ENCODE data around the gene PHF20.
"Not testable (repeated sequence)": the region's sequence is repeated elsewhere in the genome, so short reads cannot be mapped to it uniquely, and the experiment has no call there.

PHF20 gene

DNA sequence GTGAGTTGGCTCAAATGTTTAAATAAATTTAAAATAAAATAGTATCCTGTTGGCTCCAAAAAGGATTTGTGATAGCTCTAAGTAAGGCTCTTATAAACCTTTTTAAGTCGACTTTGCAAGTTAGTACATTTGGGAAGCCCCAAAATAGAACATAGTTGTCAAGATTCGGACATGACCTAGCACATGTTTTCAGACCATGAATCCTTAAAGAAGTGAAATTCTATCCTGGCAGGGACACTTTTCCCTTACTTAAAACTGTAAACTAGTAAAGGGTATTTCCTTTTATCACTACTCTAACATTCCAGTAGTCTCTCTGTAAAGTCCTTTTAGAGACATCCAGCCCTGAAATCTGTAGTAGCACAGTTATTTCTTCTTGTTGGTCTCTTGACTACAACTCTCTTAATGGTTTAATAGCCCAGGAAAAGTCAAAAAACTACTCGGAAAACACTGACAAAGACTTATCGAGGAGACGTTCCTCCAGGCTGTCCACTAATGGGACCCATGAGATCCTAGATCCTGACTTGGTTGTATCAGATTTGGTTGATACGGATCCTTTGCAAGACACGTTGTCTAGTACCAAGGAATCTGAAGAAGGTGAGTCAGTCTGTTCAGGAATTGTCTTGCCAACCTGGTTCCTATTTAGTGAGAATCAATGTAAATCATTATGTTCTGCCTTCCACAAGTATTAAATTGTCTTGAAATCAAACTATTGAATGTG lies 98.9 kb downstream of the PHF20 start:
- peaks cover 21% of the 10 kb centered on the region for H3K36me3 ChIP-seq (ENCODE audit: insufficient read depth, insufficient read length, low read length)
- H3K9ac ChIP-seq (ENCODE audit: insufficient read length, low read depth) = no peak overlapping the region
- no peak for DNase-seq (ENCODE audit: low read depth, low spot score)
- no peak overlapping the region for H3K4me3 ChIP-seq (ENCODE audit: insufficient read length, low read depth)
- H3K9me3 ChIP-seq (ENCODE audit: insufficient read depth, low read length) = no peaks in the 10 kb centered on the region
- no peak for TF ChIP-seq ZNF274 (IDR thresholded peaks at IDR 0.05; ENCODE audit: low read depth, low read length)
- TF ChIP-seq SUZ12 (IDR thresholded peaks at IDR 0.05; ENCODE audit: extremely low read depth, insufficient read depth, insufficient read length) = no peak
- no peak for TF ChIP-seq YY1 (IDR thresholded peaks at IDR 0.05; ENCODE audit: insufficient read depth, insufficient read length)
- no peaks in the 10 kb centered on the region for H3K27me3 ChIP-seq (ENCODE audit: insufficient read depth, insufficient read length)
- no peaks in the 10 kb centered on the region for H3K4me1 ChIP-seq (ENCODE audit: insufficient read depth, insufficient read length)

DNA sequence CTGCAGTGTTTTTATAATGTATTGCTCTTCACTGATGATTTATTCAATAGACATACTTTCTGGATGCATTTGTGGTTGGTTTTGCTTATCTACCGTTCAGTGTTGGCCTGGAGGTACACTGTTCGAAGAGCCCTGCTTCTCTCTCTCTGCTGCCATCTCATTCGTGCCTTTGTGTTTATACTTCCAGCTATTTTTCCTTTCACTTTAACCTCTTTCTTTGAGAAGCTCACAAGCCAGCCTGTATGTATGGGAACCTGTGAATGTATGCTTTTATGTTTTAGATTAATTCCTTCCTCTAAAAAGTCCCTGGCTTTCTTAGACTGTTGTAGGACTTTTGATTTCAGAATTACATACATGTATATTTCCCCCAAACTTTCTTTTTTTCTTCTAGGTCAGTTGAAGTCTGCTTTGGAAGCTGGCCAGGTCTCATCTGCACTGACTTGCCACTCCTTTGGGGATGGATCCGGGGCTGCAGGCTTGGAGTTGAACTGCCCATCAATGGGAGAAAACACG lies 99.5 kb downstream of the PHF20 start:
- Histone ChIP-seq H3K27me3 (ENCODE audit: insufficient read depth, insufficient read length) (no peaks in the 10 kb centered on the region), H3K36me3 (ENCODE audit: insufficient read depth, insufficient read length, low read length) (peaks cover 21% of the 10 kb centered on the region), H3K9ac (ENCODE audit: insufficient read length, low read depth) (no peak overlapping the region), H3K4me1 (ENCODE audit: insufficient read depth, insufficient read length) (no peaks in the 10 kb centered on the region), H3K4me3 (ENCODE audit: insufficient read length, low read depth) (no peak overlapping the region), H3K9me3 (ENCODE audit: insufficient read depth, low read length) (no peaks in the 10 kb centered on the region)
- TF ChIP-seq SUZ12 (IDR thresholded peaks at IDR 0.05; ENCODE audit: extremely low read depth, insufficient read depth, insufficient read length) (no peak), ZNF274 (IDR thresholded peaks at IDR 0.05; ENCODE audit: low read depth, low read length) (no peak), YY1 (IDR thresholded peaks at IDR 0.05; ENCODE audit: insufficient read depth, insufficient read length) (no peak)
- DNase-seq (ENCODE audit: low read depth, low spot score) = no peak

DNA sequence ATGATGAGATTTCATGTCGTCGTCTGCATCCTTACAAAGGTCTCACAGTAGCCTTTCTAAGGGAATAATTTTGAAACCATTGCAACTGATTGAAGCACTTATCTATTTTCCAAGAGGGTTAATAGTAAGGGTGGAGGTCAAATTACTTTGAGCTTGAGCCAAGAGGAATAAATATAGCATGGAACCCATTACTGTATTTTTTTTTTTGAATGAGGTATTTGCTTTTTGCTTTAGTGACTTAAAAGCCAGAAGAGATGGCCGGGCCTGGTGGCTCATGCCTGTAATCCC lies 104.2 kb downstream of the PHF20 start:
- Histone ChIP-seq H3K9ac (ENCODE audit: insufficient read length, low read depth) (no peak overlapping the region), H3K4me3 (ENCODE audit: insufficient read length, low read depth) (no peak overlapping the region), H3K27me3 (ENCODE audit: insufficient read depth, insufficient read length) (no peaks in the 10 kb centered on the region), H3K9me3 (ENCODE audit: insufficient read depth, low read length) (no peaks in the 10 kb centered on the region), H3K4me1 (ENCODE audit: insufficient read depth, insufficient read length) (no peaks in the 10 kb centered on the region), H3K36me3 (ENCODE audit: insufficient read depth, insufficient read length, low read length) (peaks cover 13% of the 10 kb centered on the region)
- no peak for TF ChIP-seq ZNF274 (IDR thresholded peaks at IDR 0.05; ENCODE audit: low read depth, low read length)
- no peak for TF ChIP-seq SUZ12 (IDR thresholded peaks at IDR 0.05; ENCODE audit: extremely low read depth, insufficient read depth, insufficient read length)
- no peak for TF ChIP-seq YY1 (IDR thresholded peaks at IDR 0.05; ENCODE audit: insufficient read depth, insufficient read length)
- DNase-seq (ENCODE audit: low read depth, low spot score) = no peak

DNA sequence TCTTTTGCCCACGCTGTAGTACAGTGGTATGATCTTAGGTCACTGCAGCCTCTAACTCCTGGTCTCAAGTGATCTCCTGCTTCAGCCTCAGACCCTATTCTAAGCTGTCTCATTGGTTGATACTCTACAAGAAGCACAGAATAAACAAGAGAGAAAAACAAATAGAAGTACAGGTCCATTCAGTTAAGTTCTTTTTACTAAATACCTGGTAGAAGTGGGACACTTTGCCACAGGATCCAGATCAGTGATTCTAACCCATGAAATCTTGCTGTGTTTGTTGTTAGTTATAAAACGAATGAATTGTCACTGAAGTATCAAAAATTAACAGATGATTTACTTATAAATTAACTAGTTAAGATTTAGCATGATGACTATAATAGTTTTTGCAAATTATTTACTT lies 105.8 kb downstream of the PHF20 start:
- H3K36me3 ChIP-seq (ENCODE audit: insufficient read depth, insufficient read length, low read length) = peaks cover 6% of the 10 kb centered on the region
- DNase-seq (ENCODE audit: low read depth, low spot score) = no peak

DNA sequence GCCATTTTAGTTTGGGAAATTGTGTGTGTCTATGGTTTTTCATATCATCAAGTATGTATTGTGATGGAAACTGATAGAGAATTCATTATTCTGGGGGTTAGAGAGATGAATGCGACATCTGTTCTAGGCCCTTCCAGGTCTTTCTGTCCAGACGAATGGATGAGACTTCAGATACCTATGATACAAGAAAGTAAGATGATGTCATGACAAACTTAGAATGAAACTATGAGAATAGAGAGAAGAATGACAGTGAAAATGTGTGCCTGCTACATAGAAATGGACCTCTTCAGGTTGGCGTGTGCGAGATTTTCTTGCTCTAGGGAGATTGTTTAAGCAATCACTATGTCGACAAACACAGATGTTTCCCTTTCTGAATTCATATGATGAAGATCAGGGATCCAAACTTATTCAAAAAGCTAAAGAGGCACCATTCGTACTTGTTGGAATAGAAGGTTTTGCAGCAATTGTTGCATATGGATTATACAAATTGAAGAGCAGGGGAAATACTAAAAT lies 106.4 kb downstream of the PHF20 start:
- no peak for TF ChIP-seq ZNF274 (IDR thresholded peaks at IDR 0.05; ENCODE audit: low read depth, low read length)
- no peak for TF ChIP-seq SUZ12 (IDR thresholded peaks at IDR 0.05; ENCODE audit: extremely low read depth, insufficient read depth, insufficient read length)
- TF ChIP-seq YY1 (IDR thresholded peaks at IDR 0.05; ENCODE audit: insufficient read depth, insufficient read length) = no peak
- no peak overlapping the region for H3K4me3 ChIP-seq (ENCODE audit: insufficient read length, low read depth)
- H3K4me1 ChIP-seq (ENCODE audit: insufficient read depth, insufficient read length) = no peaks in the 10 kb centered on the region
- no peaks in the 10 kb centered on the region for H3K9me3 ChIP-seq (ENCODE audit: insufficient read depth, low read length)
- H3K36me3 ChIP-seq (ENCODE audit: insufficient read depth, insufficient read length, low read length) = peaks cover 6% of the 10 kb centered on the region
- no peak overlapping the region for H3K9ac ChIP-seq (ENCODE audit: insufficient read length, low read depth)
- no peak for DNase-seq (ENCODE audit: low read depth, low spot score)
- no peaks in the 10 kb centered on the region for H3K27me3 ChIP-seq (ENCODE audit: insufficient read depth, insufficient read length)

More for the DNA sequence above, 105.8 kb downstream of the PHF20 start:
- H3K9me3 ChIP-seq (ENCODE audit: insufficient read depth, low read length) = no peaks in the 10 kb centered on the region
- H3K4me1 ChIP-seq (ENCODE audit: insufficient read depth, insufficient read length) = no peaks in the 10 kb centered on the region
- TF ChIP-seq ZNF274 (IDR thresholded peaks at IDR 0.05; ENCODE audit: low read depth, low read length) = no peak
- TF ChIP-seq YY1 (IDR thresholded peaks at IDR 0.05; ENCODE audit: insufficient read depth, insufficient read length) = no peak
- no peak for TF ChIP-seq SUZ12 (IDR thresholded peaks at IDR 0.05; ENCODE audit: extremely low read depth, insufficient read depth, insufficient read length)
- H3K4me3 ChIP-seq (ENCODE audit: insufficient read length, low read depth) = no peak overlapping the region
- H3K9ac ChIP-seq (ENCODE audit: insufficient read length, low read depth) = no peak overlapping the region
- no peaks in the 10 kb centered on the region for H3K27me3 ChIP-seq (ENCODE audit: insufficient read depth, insufficient read length)

DNA sequence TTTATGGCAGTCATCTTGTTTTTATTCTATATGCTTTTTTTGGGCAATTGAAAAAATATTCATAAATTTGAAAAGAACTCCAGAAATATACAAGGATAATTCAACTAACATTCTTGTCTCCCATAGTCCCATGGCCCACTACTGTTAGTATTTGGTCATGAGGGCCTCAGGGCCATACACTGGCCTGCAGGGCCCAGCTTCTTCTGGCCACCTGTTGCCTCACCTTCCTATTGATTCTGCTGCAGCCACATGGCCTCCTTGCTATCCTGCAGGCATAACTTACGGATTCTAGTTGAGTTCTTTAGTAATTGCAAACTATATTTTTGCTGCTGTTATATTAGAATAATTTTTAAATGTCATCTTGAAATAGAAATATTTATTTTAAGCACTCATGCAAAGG lies 109.9 kb downstream of the PHF20 start:
- H3K4me3 ChIP-seq (ENCODE audit: insufficient read length, low read depth) = no peak overlapping the region
- TF ChIP-seq SUZ12 (IDR thresholded peaks at IDR 0.05; ENCODE audit: extremely low read depth, insufficient read depth, insufficient read length) (no peak), YY1 (IDR thresholded peaks at IDR 0.05; ENCODE audit: insufficient read depth, insufficient read length) (no peak), ZNF274 (IDR thresholded peaks at IDR 0.05; ENCODE audit: low read depth, low read length) (no peak)
- H3K9me3 ChIP-seq (ENCODE audit: insufficient read depth, low read length) = no peaks in the 10 kb centered on the region
- DNase-seq (ENCODE audit: low read depth, low spot score) = no peak
- H3K27me3 ChIP-seq (ENCODE audit: insufficient read depth, insufficient read length) = no peaks in the 10 kb centered on the region
- peaks cover 10% of the 10 kb centered on the region for H3K36me3 ChIP-seq (ENCODE audit: insufficient read depth, insufficient read length, low read length)
- H3K9ac ChIP-seq (ENCODE audit: insufficient read length, low read depth) = no peak overlapping the region
- no peaks in the 10 kb centered on the region for H3K4me1 ChIP-seq (ENCODE audit: insufficient read depth, insufficient read length)

DNA sequence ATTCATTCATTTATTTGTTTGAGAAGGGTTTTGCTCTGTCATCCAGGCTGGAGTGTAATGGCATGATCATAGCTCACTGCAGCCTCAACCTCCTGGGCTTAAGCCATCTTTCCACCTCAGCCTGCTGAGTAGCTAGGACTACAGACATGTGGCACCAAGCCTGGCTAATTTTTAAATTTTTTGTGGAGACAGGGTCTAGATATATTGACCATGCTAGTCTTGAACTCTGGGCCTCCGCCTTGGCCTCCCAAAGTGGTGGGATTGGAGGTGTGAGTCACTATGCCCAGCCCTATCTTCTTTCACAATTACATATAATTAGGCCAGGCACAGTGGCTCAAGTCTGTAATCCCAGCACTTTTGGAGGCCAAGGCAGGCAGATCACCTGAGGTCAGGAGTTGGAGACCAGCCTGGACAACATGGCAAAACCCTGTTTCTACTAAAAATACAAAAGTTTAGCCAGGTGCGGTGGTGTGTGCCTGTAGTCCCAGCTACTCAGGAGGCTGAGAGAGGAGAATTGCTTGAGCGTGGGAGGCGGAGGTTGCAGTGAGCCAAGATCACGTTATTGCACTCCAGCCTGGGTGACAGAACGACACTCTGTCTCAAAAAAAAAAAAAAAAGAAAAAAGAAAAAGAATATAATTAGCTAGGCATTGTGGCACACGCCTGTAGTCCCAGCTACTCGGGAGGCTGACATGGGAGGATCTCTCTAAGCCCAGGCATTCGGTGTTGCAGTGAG lies 110.8 kb downstream of the PHF20 start:
- H3K4me1 ChIP-seq (ENCODE audit: insufficient read depth, insufficient read length); H3K9me3 ChIP-seq (ENCODE audit: insufficient read depth, low read length); H3K27me3 ChIP-seq (ENCODE audit: insufficient read depth, insufficient read length); DNase-seq (ENCODE audit: low read depth, low spot score); H3K9ac ChIP-seq (ENCODE audit: insufficient read length, low read depth); H3K4me3 ChIP-seq (ENCODE audit: insufficient read length, low read depth): not testable (repeated sequence)
- H3K36me3 ChIP-seq (ENCODE audit: insufficient read depth, insufficient read length, low read length) = peaks cover 12% of the 10 kb centered on the region
